ENCODE results near the gene GAR1.

GAR1 gene

DNA sequence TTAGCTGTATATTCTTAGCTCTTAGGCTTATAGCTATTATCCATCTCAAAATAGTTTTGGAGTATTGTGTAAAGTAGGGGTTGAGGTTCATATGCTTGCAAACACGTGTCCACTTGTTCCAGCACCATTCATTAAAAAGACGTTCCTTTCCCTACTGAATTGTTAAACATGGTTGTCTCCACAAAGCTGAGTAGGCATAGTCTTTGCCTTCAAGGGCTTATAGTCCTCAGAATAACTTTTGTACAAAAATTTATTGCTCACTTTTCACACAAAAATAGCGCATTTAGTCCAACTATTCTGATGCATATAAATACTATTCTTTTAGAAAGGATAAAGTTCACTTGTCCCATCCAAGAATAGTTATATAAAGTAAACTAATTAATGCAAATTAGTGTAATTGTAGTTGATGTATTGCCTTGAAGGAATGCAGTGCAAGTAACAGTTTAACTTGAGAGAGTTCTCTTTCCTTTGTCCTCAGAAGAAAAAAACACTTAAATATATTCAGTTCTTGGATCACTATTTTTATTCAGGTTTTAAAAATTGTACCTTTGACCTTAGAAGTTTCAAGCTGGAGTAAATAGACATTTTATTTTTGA lies 46.5 kb downstream of the GAR1 start:
- H2AFZ ChIP-seq (ENCODE audit: low read length), result no peak overlapping the region
- no peaks in the 10 kb centered on the region for H4K20me1 ChIP-seq (ENCODE audit: insufficient read depth, low read length)
- no peaks in the 10 kb centered on the region for H3K36me3 ChIP-seq (ENCODE audit: insufficient read depth, low read length)
- H3K27ac ChIP-seq (ENCODE audit: low read depth, low read length, poor library complexity, severe bottlenecking), result no peak overlapping the region
- peaks cover 8% of the 10 kb centered on the region; the same call in 1 of the 2 replicates for H3K9me3 ChIP-seq (ENCODE audit: low read length)
- no peaks in the 10 kb centered on the region for H3K4me1 ChIP-seq (ENCODE audit: insufficient read depth, low read length, severe bottlenecking)
- no peak for TF ChIP-seq EZH2 (IDR thresholded peaks at IDR 0.05; ENCODE audit: borderline replicate concordance, low read length)
- TF ChIP-seq, protein P1, sequence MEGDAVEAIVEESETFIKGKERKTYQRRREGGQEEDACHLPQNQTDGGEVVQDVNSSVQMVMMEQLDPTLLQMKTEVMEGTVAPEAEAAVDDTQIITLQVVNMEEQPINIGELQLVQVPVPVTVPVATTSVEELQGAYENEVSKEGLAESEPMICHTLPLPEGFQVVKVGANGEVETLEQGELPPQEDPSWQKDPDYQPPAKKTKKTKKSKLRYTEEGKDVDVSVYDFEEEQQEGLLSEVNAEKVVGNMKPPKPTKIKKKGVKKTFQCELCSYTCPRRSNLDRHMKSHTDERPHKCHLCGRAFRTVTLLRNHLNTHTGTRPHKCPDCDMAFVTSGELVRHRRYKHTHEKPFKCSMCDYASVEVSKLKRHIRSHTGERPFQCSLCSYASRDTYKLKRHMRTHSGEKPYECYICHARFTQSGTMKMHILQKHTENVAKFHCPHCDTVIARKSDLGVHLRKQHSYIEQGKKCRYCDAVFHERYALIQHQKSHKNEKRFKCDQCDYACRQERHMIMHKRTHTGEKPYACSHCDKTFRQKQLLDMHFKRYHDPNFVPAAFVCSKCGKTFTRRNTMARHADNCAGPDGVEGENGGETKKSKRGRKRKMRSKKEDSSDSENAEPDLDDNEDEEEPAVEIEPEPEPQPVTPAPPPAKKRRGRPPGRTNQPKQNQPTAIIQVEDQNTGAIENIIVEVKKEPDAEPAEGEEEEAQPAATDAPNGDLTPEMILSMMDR (IDR thresholded peaks at IDR 0.05; ENCODE audit: low read length), result no peak
- no peaks in the 10 kb centered on the region for H3K79me2 ChIP-seq (ENCODE audit: insufficient read depth, low read length)
- H3K4me3 ChIP-seq (ENCODE audit: low read depth, low read length, poor library complexity, severe bottlenecking), result no peak overlapping the region
- H3K9ac ChIP-seq (ENCODE audit: low read length), result no peak overlapping the region
- H3F3A ChIP-seq (ENCODE audit: insufficient read depth, low read length), result no peaks in the 10 kb centered on the region
- H3K4me2 ChIP-seq (ENCODE audit: low read length), result no peak overlapping the region
- no peaks in the 10 kb centered on the region for H3K27me3 ChIP-seq (ENCODE audit: insufficient read depth, low read length)
- no peaks in the 10 kb centered on the region for H3K9me2 ChIP-seq (ENCODE audit: low read depth, low read length)

DNA sequence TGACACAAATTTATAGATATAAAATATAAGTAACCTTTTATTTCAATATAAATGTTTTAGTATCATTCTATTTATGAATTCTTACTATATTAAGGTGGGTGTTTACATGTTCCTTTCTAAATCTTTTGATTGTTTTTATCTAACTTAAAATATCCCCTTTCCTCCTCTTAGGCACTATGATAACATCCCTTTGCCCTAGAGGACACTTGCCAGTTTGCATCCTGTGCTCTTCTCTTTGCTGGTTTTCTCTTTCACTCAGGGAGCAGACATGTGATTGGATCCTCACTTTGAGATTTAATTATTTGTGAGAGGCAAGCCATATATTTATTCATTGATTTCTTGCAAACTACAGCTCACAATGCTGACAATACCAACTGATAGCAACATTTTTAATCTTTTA lies 48.6 kb downstream of the GAR1 start:
- H3K4me1 ChIP-seq (ENCODE audit: insufficient read depth, low read length, severe bottlenecking), result no peaks in the 10 kb centered on the region
- H3K4me3 ChIP-seq (ENCODE audit: low read depth, low read length, poor library complexity, severe bottlenecking), result no peak overlapping the region
- no peak overlapping the region for H2AFZ ChIP-seq (ENCODE audit: low read length)
- no peak overlapping the region for H3K4me2 ChIP-seq (ENCODE audit: low read length)
- no peaks in the 10 kb centered on the region for H3K9me2 ChIP-seq (ENCODE audit: low read depth, low read length)
- H3K9me3 ChIP-seq (ENCODE audit: low read length), result peaks cover 8% of the 10 kb centered on the region; the same call in 1 of the 2 replicates
- H3K27me3 ChIP-seq (ENCODE audit: insufficient read depth, low read length), result no peaks in the 10 kb centered on the region
- TF ChIP-seq EZH2 (IDR thresholded peaks at IDR 0.05; ENCODE audit: borderline replicate concordance, low read length), result no peak
- TF ChIP-seq, protein P1 (IDR thresholded peaks at IDR 0.05; ENCODE audit: low read length), result no peak
- no peaks in the 10 kb centered on the region for H4K20me1 ChIP-seq (ENCODE audit: insufficient read depth, low read length)
- H3K27ac ChIP-seq (ENCODE audit: low read depth, low read length, poor library complexity, severe bottlenecking), result no peak overlapping the region
- H3F3A ChIP-seq (ENCODE audit: insufficient read depth, low read length), result no peaks in the 10 kb centered on the region
- H3K36me3 ChIP-seq (ENCODE audit: insufficient read depth, low read length), result no peaks in the 10 kb centered on the region
- H3K9ac ChIP-seq (ENCODE audit: low read length), result no peak overlapping the region
- H3K79me2 ChIP-seq (ENCODE audit: insufficient read depth, low read length), result no peaks in the 10 kb centered on the region

DNA sequence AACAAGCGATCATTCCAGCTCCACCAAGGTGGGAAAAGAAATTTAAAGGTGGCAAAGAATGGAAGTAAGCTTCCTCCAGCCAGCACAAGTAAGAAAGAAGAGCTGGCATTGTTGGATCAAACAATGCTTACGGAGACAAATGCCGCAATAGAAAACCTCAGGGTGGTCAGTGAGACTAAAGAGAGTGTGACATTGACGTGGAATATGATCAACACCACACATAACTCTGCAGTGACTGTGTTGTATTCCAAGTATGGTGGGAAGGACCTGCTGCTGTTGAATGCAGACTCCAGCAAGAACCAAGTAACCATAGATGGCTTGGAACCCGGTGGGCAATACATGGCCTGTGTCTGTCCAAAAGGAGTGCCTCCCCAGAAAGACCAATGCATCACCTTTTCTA lies 54.5 kb downstream of the GAR1 start:
- Histone ChIP-seq H3K79me2 (ENCODE audit: insufficient read depth, low read length) (no peaks in the 10 kb centered on the region), H3K36me3 (ENCODE audit: insufficient read depth, low read length) (no peaks in the 10 kb centered on the region), H3K9me3 (ENCODE audit: low read length) (no peaks in the 10 kb centered on the region), H3K9ac (ENCODE audit: low read length) (no peak overlapping the region), H3K27ac (ENCODE audit: low read depth, low read length, poor library complexity, severe bottlenecking) (no peak overlapping the region), H3K27me3 (ENCODE audit: insufficient read depth, low read length) (no peaks in the 10 kb centered on the region), H3K9me2 (ENCODE audit: low read depth, low read length) (no peaks in the 10 kb centered on the region), H4K20me1 (ENCODE audit: insufficient read depth, low read length) (no peaks in the 10 kb centered on the region), H3K4me1 (ENCODE audit: insufficient read depth, low read length, severe bottlenecking) (no peaks in the 10 kb centered on the region), H2AFZ (ENCODE audit: low read length) (no peak overlapping the region), H3F3A (ENCODE audit: insufficient read depth, low read length) (no peaks in the 10 kb centered on the region), H3K4me3 (ENCODE audit: low read depth, low read length, poor library complexity, severe bottlenecking) (no peak overlapping the region), H3K4me2 (ENCODE audit: low read length) (no peak overlapping the region)
- TF ChIP-seq, protein P1 (IDR thresholded peaks at IDR 0.05; ENCODE audit: low read length), result no peak
- TF ChIP-seq EZH2 (IDR thresholded peaks at IDR 0.05; ENCODE audit: borderline replicate concordance, low read length), result no peak

Data from OCI-LY1 (cell line).